ENCODE measurements around the gene FAM47B.

Gene FAM47B

DNA sequence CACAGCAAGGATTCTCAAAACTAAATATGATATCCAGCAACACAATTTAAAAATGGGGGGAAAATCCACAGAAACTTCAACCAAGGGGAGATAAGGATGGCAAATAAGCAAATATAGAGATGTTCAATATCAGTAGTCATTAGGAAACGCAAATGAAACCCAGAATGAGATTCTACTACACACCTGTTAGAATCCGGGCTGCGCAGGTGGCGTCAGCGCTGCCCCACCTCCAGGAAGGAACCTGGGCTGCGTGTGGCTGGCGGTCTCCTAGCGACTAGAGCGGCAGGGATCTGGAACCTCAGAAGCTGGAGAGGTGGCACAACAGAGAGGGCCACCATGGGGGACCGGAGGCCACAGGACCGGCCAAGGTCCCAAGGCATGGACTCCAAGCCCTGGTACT, at the start of gene FAM47B:
FAM47B (plus strand) TSS at position 301 of the 400 bp plus-strand sequence; CDS start at position 337, 36 bp downstream.
- no peak for DNase-seq

DNA sequence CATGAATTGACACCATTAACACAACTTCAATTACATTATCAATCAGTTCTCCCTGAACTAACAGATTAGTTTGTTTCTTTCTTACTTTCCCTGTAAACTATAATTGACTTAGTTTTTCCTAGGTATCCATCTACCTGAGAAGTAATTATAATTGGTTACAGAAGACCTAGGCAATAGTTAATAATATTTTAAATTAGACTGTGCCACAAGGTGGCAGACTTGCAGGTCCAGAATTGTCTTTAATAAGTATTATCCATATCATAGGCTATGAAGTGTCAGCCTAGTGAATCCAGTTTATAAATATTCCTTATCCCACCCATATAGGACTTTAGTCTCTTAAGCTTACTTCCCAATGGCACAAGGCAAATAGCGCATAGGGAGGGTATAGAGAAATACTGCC, 48.9 kb upstream of the FAM47B start:
- DNase-seq, result no peak

DNA sequence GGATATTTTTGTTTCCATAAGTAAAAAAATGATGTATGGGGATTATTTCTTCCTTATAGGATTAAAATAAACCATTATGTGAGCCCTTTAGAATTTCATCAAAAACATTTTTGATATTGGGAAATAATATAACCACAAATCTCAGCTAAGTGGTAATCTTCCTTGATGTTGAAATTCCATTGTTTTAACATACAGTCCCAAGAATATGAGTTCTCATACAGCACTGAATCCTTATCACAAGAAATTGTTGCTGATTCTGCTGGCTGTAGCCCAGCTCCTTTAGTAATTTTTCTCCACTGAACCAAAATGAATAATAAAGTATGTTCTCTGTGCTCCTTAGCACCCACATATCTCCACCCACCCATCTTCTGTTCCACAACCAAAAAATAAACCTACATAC, 41.9 kb upstream of the FAM47B start:
- DNase-seq, result no peak

DNA sequence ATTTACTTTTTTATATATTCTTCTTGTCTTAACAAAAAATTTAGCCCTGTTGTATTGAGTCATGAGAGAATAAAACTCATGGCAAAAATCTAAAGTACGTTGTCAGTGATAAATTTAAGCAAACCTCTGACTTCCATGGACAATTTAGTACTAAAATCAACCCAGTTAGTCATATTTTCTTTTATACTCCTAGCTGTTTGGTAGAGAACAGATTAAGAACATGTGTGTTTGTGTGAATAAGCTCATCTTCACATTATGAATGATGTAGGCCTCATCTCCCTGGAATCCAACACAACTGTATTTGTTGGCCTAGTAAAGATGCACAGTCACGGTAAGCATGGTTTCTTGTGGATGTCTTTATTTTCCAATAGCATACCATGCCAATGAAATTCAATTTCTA, 40.8 kb upstream of the FAM47B start:
- DNase-seq, result no peak

DNA sequence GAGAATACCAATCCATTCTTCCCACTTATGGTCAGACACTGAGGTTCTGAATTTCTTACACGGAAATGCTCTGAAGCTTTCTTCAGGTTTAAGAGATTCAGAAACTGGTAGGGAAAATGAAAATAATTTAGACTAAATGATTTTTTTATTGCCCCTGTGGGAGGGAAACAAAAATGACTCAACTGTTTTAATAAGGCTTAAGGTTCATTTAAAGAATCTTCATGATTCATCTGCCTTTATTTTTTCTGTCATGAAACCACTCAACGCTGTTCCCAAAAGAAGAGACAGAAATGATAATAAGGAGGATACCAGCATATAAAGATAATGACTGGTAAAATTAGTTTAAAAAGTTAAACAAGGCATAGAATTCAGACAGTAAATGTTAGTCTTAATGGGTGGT, 39.3 kb upstream of the FAM47B start:
- DNase-seq, result no peak

DNA sequence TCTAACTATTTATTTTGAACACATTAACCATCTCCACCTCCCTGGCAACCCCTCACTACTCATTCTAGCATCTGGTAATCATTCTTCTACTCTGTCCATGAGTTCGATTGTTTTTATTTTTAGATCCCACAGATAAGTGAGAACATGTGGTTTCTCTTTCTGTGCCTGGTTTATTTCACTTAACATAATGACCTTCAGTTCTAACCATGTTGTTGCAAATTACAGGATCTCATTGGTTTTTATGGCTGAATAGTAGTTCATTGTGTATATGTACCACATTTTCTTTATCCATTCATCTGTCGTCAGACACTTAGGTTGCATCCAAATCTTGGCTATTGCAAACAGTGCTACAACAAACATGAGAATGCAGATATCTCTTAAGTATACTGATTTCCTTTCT, 33.4 kb upstream of the FAM47B start:
- DNase-seq, result no peak

DNA sequence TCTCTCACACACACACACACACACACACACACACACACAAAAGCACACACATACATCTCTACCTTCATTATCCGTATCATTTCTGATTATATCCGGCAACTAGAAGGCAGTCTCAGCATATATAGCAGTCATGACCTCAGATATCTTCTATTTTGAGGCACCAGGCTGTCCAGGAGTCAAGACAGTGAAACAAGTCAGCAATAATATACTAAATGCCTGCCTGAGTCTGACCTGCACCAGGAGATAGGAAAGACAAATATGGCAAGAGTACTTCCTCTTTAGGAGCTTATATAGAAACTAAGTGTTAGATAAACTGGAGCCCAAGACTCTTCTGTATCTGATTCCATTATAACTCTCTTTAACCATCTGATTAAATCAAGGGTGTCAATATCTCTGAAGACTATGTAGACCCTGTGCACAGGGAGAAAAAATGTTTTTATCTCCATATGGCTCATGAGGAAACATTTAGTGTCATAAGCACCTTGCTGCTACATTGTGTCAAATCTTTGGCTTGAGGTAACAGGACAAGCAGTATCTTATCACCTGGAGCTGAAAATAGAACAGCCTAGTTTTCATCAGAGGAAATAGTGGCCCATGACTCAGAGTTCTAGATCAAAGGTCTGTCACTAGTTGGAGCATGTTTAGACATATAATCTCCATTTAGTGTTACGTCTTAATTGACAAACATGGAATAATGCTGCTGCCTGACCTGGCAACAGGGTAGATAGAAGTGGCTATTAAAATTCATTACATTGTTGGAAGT, 27.0 kb upstream of the FAM47B start:
- no peak for DNase-seq

DNA sequence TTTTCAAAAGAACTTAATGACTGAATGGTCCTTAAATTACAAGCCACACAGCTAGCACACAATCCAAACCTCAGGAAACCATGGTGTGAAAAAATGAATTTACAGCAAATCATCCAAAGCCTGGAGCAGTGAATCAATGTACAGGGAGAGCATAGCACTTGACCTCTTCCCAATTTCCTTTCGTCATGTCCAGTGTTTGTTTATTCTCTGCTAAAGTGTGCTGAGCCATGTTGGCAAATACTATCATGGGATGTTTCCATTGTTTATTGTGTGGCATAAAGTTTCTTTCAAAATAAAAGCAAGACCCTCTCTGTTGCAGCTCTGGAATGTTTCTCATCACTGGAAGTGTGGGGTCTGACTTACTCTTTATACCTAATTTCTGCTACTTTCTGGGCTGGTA, 25.4 kb upstream of the FAM47B start:
- no peak for DNase-seq

DNA sequence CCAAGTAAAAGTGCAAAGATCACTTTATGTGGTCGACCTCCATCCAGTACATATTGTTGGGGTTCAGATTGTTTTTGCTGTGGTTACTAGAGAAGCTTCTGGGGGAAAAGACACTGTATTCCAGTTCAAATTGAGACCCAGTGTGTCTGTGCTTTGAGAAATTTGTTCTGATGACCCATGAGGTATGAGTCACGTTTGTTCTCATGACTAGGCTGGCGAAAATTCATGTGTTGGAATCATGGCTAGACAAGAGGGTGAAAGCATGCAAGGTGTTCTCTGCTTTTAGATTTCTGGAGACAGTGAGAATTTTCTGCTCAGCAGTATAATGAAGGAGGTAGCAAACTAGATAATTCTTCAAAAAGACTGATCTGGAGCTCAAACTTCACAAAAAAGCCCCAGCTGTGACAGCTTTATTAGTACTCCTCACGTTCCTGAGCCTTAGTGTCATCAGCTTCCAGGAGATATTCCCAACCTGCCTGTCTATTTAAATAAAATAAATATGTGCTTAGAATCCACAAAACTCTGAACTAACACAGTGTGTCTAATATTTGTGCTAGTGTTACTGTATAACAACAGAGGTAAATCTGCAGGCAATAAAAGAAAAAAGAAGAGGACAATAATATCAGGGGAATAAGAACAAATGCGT, 24.4 kb upstream of the FAM47B start:
- no peak for DNase-seq

DNA sequence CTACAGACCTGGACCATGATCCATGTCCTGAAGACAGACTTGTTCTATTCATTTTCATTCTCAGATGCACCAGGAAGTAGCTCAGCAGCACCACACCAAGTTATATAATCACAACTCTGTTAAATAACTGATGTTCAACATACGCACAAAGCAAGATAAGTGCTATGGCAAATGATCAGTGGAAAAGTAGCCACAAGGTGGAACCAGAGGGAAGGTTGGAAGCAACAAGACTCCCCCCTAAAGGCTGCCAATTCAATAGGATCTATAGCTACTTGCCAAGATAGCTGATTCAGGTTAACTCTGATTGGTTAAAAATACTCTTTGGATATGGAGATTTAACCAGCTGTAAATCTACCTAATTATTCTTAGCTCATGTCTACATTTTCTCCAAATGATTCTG, 23.7 kb upstream of the FAM47B start:
- no peak for DNase-seq

DNA sequence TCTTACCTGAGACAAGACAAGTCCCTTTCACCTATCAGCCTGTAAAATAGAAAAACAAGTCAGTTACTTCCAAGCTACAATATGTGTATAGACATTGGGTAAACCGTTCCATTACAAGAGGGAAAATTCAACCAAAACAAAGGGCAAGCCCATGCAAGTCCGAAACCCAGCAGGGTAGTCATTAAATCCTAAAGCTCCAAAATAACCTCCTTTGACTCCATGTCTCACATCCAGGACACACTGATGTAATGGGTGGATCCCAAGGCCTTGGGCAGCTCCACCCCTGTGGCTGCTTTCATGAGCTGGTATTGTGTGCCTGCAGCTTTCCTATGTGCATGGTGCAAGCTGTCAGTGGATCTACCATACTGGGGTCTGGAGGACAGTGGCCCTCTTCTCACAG, 14.7 kb upstream of the FAM47B start:
- no peak for DNase-seq

DNA sequence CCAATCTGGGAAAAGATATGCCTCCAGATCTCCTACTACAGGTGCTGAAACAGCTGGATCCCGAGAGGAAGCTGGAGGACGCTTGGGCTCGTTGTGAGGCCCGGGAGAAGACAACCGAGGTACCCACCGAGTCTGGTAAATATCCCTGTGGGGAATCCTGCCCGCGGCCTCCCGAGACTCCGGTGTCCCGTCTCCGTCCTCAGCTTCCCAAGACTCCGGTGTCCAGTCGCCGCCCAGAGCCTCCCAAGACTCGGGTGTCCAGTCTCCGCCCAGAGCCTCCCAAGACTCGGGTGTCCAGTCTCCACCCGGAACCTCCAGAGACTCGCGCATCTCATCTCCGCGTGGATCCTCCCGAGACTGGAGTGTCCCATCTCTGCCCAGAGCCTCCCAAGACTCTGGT, 639 bp downstream of the FAM47B start:
- no peak for DNase-seq

DNA sequence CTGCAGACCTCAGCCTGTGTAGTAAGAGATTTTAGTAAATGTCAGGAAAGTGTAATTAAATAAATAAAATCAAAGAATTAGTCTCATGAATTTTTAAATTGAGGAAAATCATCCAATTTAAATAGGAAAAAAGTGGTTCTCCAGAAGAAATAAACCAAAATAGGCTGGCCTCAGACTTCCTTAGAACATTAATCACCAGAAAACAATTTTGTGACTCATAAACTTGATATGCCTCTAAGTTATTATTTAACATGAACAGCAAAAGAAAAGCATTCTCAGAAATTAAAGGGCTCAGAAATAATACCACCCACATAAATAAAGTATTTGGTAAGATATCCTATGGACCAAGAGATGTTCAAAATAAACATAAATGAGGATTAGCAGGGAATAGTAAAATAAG, 14.3 kb downstream of the FAM47B start:
- DNase-seq, result no peak

DNA sequence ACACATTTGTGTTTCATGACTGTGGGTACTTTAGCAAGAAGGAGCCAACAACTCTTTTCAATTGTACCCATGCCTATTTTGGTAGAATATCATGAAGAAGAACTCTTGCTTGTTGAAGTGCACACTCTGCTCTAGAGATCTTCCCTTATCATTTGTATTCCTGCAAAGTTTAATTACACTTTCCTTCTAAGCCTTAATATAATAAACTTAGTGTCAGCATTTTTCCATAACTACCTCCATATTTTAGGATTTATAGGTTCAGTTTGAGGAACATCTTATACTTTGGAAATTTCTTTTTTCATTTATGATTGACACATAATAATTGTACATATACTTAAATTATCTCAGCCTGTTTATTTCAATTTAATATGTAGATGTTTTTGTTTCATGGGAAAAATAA, 19.1 kb downstream of the FAM47B start:
- DNase-seq, result no peak

DNA sequence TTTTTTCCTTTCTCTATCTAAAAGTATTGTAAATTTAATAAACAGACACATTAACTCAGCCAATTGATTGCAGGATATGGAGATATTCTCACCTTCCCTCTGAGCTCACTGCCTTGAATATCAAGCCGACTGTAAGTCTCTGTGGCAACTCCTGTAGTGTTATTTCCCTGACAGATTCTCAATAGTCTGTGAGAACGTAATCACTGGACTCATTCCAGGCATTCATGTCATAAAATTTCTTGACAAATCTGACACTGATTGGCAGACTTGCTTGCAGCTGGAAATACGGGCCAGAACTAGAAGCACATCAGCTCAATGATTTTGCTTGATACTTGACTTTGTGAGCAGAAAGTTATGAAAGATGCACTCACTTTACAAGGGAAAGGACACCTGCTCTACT, 29.6 kb downstream of the FAM47B start:
- no peak for DNase-seq

DNA sequence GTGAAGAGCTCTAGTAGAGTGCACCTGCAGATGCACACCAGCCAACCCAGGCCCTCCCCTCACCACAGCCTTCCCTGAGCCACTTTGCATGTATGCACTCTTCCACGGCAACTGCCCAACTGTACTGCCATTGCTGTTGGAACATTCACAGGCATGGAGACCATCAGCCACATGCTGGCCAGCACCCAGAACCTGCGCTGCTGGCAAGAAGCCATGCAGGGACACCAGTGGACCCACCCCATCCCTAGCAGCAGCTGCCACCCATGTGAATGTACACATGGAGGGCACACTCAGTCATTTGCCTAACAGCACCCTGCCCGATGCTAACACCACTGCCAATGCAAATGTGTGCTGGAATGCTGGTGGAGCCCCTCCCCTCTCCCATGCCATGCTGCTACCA, 35.6 kb downstream of the FAM47B start:
- no peak for DNase-seq

DNA sequence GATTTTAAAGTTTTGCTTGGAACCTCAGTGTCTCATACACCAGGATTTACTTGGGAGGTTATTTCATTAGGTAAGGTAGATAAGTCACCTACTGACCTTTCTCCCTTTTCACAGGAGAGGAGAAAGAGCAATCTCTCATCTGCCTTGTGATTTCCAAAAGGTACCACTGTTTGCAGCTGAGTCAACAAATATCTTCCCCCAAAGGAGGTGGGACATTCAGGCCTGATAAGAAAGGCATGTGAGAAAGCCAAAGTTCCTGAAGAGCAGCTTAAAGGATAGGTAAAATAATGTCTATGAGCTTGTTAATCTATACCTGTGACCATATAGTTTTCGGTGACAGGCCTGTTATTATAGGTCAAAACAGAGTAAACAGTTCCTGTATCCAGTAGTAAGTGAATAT, 45.0 kb downstream of the FAM47B start:
- no peak for DNase-seq

Measured in activated gamma-delta T cell treated with Interleukin-2 at 50 U/mL for 16 hours (primary cell).